ENCODE data around the gene PLA2G12A.
"Not testable (repeated sequence)": the region's sequence is repeated elsewhere in the genome, so short reads cannot be mapped to it uniquely, and the experiment has no call there.

Gene PLA2G12A

GRCh38 chr4:109728385-109728784 lies 1.5 kb downstream of the PLA2G12A start:
- DNase-seq: no peak

- DNase-seq: no peak
Measured at GRCh38 chr4:109723110-109723509, 6.8 kb downstream of the PLA2G12A start.

DNA sequence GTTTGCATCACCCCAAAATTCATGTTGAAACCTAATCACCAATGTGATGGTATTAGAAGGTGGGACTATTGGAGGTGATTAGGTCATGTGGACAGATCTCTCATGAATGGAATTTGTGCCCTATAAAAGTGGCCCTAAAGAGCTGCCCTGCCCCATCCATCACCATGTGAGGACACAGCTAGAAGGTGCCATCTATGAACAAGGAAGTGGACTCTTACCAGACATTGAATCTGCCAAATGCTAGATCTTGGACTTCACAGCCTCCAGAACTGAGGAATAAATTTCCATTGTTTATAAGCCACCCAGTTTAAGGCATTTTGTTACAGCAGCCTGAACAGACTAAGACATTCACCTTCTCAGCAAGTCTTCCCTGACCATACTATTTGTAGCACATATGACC lies 7.5 kb downstream of the PLA2G12A start:
- no peak for DNase-seq

GRCh38 chr4:109721033-109721432 lies 8.8 kb downstream of the PLA2G12A start:
- no peak for DNase-seq

DNA sequence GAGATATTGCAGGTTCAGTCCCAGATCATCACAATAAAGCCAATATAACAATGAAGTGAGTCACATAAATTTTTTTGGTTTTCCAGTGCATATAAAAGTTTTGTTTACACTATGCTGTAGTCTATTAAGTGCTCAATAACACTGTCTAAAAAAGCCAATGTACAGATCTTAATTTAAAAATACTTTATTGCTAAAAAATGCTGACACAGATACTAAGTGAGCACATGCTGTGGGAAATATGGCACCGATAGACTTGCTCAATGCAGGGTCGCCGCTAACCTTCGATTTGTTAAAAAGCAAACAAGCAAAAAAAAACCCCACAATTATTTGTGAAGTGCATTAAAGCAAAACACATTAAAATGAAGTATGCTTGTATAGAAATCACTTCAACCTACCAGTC lies 10.3 kb downstream of the PLA2G12A start:
- no peak for DNase-seq

DNA sequence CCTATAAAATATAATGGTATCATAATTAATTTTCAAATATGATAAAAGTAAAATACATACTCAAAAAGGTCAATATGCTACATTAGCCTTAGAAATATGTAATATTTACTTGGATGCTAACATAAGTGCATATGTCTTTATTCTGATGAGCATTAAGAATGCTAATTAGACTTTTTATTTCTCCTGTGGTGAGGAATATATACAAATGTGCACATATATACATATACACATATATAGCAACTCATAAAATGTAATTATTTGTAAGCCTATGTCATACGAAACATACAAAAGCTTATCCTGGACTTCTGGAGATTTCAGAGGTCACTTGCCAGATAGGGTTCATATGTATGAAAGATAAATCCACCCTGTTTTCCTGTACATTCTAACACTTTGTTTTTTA lies 11.1 kb downstream of the PLA2G12A start:
- no peak for DNase-seq

- DNase-seq: no peak
Measured at GRCh38 chr4:109713500-109713899, 16.4 kb downstream of the PLA2G12A start.

- no peak for DNase-seq
Measured at GRCh38 chr4:109708990-109709389, 20.9 kb downstream of the PLA2G12A start.

- DNase-seq: no peak
Measured at GRCh38 chr4:109708435-109708834, 21.4 kb downstream of the PLA2G12A start.

DNA sequence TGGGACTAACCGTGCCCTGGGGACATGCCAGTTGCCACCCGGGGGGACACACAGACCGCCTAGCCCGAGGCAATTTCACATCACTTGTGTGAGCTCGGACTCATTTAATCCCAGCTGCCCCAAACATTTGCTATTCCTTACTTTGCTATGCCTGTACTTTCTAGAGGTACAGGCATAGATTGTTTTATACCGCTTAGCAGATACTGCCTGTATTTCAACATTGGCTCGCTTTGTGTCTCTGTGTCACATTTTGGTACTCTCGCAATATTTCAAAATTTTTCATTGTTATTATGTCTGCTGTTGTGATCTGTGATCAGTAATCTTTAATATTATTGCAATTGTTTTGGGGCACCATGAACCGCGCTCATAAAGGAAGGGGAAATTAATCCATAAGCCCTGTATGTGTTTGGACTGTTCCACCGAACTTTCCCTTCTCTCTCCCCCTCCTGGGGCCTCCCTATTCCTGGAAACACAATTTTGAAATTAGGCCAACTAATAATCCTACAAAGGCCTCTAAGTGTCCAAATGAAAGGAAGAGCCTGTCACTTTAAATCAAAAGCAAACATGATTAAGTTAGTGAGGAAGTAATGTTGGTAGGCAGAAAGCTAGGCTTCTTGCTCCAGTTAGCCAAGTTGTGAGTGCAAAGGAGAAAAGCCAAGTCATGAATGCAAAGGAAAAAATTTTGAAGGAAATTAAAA lies 26.1 kb downstream of the PLA2G12A start:
- no peak for DNase-seq

GRCh38 chr4:109702950-109703663 lies 26.8 kb downstream of the PLA2G12A start, which contains the start of gene CASP6:
TSS of gene CASP6 (minus strand) at chr4:109703445. CDS start at chr4:109703395, 50 bp downstream.
- peak; percentile 64 for DNase-seq

DNA sequence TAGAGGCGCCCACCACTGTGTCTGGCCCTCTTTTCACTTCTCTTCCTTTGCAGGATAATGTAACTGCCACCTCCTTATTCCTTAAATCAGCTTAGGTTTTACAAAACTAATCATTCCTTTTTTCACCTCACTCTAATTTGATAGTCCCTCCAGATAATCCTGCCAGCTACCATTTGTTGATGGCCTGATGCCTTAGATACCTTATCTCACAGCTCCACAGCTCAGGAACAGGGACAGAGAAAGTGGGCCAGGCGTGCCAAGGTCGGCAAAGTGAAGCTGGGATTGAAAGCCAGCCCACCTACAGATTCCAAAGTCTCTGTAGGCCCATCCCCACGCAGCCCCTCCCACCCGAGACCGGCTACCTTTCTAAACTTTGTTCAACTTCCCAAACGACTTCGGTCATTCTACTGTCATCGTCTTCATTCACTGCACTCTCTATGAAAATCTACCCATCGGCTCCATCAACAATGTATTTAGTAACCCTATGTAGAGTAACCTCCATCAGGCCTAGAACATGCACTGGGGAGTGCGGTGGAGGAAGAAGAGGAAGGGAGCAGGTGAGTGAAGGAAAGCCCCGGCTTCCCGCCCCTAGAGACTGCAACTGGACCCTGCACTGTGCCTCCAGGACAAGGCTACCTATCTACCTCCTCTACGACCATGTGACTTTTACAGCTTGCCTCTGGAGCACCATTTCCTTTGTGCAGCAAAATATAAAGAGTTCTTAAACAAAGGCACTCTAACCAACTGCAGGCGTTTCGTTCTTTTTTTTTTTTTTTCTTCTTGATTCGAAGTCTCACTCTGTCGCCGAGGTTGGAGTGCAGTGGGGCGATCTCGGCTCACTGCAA lies 28.1 kb downstream of the PLA2G12A start:
- no peak for DNase-seq

GRCh38 chr4:109699553-109700225 lies 30.2 kb downstream of the PLA2G12A start:
- no peak for DNase-seq

DNA sequence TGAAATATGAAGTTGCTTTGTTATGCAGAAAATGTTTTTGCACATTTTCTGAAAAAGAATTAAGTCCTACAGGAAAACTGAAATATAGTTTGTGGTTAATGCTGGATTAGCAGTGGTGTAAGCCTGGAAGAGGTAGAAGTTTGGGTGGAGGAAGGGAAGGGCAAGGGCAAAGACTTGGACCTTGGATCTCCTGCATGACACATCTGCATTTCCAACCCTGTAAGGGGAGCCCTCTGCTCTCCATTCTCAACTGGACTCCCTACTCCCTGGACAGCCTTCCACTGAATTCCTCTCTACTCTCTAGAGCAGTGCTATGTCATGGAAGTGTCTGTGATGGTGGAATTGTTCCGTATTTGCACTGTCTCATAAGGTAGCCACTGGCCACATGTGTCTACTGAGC lies 31.2 kb downstream of the PLA2G12A start:
- no peak for DNase-seq

DNA sequence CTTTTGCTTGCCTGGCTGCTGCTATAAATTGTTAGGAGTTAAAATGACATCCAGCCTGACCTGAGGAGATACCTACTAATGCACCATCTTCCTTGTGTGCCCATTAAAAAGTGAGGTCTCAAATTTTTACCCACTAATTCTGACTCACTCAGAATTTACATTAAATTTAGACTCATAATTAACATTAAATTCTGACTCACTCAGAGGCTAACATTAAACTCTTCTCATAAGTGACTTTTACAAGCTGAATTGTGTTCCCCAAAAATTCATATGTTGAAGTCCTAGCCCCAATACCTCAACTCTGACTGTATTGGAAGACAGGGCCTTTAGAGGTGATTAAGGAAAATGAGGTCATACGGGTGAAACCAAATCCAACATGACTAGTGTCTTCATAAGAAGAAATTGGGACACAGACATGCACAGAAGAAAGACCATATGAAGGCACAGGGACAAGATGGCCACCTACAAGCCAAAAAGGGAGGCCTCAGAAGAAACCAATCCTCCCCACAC lies 38.4 kb downstream of the PLA2G12A start:
- no peak for DNase-seq

DNA sequence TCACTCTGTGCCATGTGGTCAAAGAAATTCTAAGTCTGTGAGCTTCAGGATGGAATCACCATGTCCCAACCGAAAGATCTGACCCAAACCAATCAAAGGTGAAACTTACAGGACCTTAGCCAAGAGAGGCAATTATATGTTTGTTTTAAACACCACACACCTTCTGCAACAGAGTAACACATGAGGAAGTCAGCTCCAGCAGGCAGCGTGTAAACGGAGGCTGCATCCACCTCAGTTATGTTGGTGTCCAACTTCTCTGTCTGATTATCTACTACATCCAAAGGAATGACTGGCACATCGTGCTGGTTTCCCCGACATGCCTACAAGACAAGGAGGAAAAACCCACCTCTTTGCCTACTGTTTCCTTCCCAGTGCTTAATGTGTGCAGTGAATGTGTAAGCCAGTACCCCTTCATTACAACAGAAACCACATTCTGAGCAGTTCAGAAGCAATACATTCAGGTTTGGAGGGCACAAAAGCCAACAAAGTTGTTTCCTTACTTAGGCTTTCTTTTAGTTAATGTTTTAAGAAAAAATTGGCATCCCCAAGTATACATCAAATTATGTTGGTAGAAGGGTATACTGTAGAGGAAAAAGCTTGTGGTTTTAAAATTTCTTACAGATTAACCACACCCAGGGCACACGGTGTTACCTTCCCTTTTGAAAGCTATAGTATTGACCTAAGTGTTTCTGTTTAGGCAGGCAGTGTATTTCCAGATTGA lies 39.0 kb downstream of the PLA2G12A start:
- no peak for DNase-seq

GRCh38 chr4:109684727-109685126 lies 45.1 kb downstream of the PLA2G12A start:
- no peak for DNase-seq

GRCh38 chr4:109683621-109684253 lies 46.1 kb downstream of the PLA2G12A start:
- no peak for DNase-seq

- DNase-seq: no peak
Measured at GRCh38 chr4:109682875-109683274, 47.0 kb downstream of the PLA2G12A start.

- DNase-seq: not testable (repeated sequence)
Measured at GRCh38 chr4:109678925-109679324, 50.9 kb downstream of the PLA2G12A start.

DNA sequence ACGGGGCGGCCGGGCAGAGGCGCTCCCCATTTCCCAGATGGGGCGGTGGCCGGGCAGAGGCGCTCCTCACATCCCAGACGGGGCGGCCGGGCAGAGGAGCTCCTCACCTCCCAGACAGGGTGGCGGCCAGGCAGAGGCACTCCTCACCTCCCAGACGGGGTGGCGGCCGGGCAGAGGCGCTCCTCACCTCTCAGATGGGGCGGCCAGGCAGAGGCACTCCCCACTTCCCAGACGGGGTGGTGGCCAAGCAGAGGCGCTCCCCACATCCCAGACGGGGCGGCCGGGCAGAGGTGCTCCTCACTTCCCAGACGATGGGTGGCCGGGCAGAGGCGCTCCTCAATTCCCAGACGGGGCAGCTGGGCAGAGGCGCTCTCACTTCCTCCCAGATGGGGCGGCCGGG lies 51.4 kb downstream of the PLA2G12A start:
- not testable (repeated sequence) for DNase-seq

DNA sequence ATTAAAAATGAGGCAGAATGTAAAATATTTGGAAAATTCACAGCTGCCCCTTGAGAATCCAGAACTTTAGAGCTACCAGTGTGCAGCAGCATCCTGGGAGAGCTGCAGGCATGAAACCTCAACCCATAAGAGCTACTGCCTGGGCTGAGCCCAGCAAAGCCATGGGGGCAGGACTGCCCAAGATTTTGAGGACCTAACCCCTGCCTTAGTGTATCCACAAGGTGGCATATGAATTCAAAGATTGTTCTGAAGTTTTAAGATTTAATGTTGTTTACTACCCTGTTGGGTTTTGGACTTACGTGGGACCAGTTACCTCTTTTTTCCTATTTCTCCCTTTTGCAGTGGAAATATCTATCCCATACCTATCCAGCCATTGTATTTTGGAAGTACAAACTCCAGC lies 53.0 kb downstream of the PLA2G12A start:
- DNase-seq: no peak

All from stimulated activated CD4-positive, alpha-beta T cell treated with anti-CD3 and anti-CD28 coated beads, Interleukin-4, amount 100 ng/mL, for 24 hours (primary cell).